GM21367 (cell line): ENCODE data around the gene KIF6.

Experiments
- ATAC-seq: cut with Tn5 transposase; IDR thresholded peaks from one replicate; pipeline ENCODE4 v1.9.1; 2021; ENCODE audit not compliant: unreplicated experiment

The KIF6 gene

GRCh38 chr6:39466631-39467030, 258.6 kb downstream of the KIF6 start:
- no peak for ATAC-seq

GRCh38 chr6:39465539-39465938, 259.7 kb downstream of the KIF6 start:
- no peak for ATAC-seq

- ATAC-seq: no peak
Measured at GRCh38 chr6:39464067-39464466, 261.1 kb downstream of the KIF6 start.

GRCh38 chr6:39453956-39454524, 271.2 kb downstream of the KIF6 start:
- ATAC-seq: no peak

- ATAC-seq: no peak
Measured at GRCh38 chr6:39453241-39453640, 272.0 kb downstream of the KIF6 start.

- no peak for ATAC-seq
Measured at GRCh38 chr6:39452306-39453145, 272.7 kb downstream of the KIF6 start.

GRCh38 chr6:39451831-39452230, 273.4 kb downstream of the KIF6 start:
- ATAC-seq: no peak

GRCh38 chr6:39449022-39449421, 276.2 kb downstream of the KIF6 start:
- no peak for ATAC-seq

GRCh38 chr6:39446909-39447308, 278.3 kb downstream of the KIF6 start:
- no peak for ATAC-seq

- no peak for ATAC-seq
Measured at GRCh38 chr6:39445667-39446066, 279.5 kb downstream of the KIF6 start.

- no peak for ATAC-seq
Measured at GRCh38 chr6:39444479-39445019, 280.7 kb downstream of the KIF6 start.

GRCh38 chr6:39441986-39442385, 283.2 kb downstream of the KIF6 start:
- ATAC-seq: no peak

- no peak for ATAC-seq
Measured at GRCh38 chr6:39441301-39441700, 283.9 kb downstream of the KIF6 start.

- no peak for ATAC-seq
Measured at GRCh38 chr6:39440039-39440426, 285.2 kb downstream of the KIF6 start.

- ATAC-seq: no peak
Measured at GRCh38 chr6:39439342-39440038, 285.7 kb downstream of the KIF6 start.

GRCh38 chr6:39433630-39434029, 291.6 kb downstream of the KIF6 start:
- no peak for ATAC-seq

GRCh38 chr6:39432330-39433025, 292.7 kb downstream of the KIF6 start:
- ATAC-seq: no peak

GRCh38 chr6:39430871-39431523, 294.2 kb downstream of the KIF6 start:
- ATAC-seq: no peak

- no peak for ATAC-seq
Measured at GRCh38 chr6:39430446-39430845, 294.8 kb downstream of the KIF6 start.

- ATAC-seq: no peak
Measured at GRCh38 chr6:39428816-39429215, 296.4 kb downstream of the KIF6 start.

- no peak for ATAC-seq
Measured at GRCh38 chr6:39428152-39428551, 297.1 kb downstream of the KIF6 start.
